Mucosa of rectum (tissue), 2 donors: ENCODE data around the gene ARMC5.
A peak's percentile ranks its signal among the peaks of the same experiment; 100 is the strongest.
"Not testable (repeated sequence)": the region's sequence is repeated elsewhere in the genome, so short reads cannot be mapped to it uniquely, and the experiment has no call there.

Source experiments
- H3K27ac ChIP-seq, 2 donors: one replicate each; pipeline ENCODE4 v1.7.0; 2013; ENCODE audit warnings: inconsistent platforms in 2 of 2, low read depth in 2 of 2, low read length in 2 of 2
- H3K27me3 ChIP-seq, 2 donors: one replicate each; pipeline ENCODE4 v1.7.0; 2013; ENCODE audit warnings: low read length in 2 of 2; ENCODE audit not compliant: control insufficient read depth in 2 of 2, insufficient read depth in 2 of 2
- H3K36me3 ChIP-seq, 2 donors: one replicate each; pipeline ENCODE4 v1.7.0; 2013; ENCODE audit warnings: low read length in 2 of 2; ENCODE audit not compliant: control insufficient read depth in 2 of 2, insufficient read depth in 2 of 2
- H3K4me1 ChIP-seq, 2 donors: one replicate each; pipeline ENCODE4 v1.7.0; 2013; ENCODE audit warnings: low read length in 2 of 2, mild to moderate bottlenecking in 1 of 2; ENCODE audit not compliant: control insufficient read depth in 2 of 2, insufficient read depth in 2 of 2
- H3K4me3 ChIP-seq, 2 donors: one replicate each; pipeline ENCODE4 v1.7.0; 2013; ENCODE audit warnings: low read length in 2 of 2
- H3K9ac ChIP-seq, 2 donors: one replicate each; pipeline ENCODE4 v1.7.0; 2013; ENCODE audit warnings: low read length in 2 of 2, low read depth in 1 of 2, mild to moderate bottlenecking in 1 of 2
- H3K9me3 ChIP-seq, 2 donors: one replicate each; pipeline ENCODE4 v1.7.0; 2013; ENCODE audit warnings: low read length in 2 of 2; ENCODE audit not compliant: control insufficient read depth in 2 of 2
- donor health status: healthy.
- donor health status: Normal muscosa, but diverticular disease.

ARMC5 gene

DNA sequence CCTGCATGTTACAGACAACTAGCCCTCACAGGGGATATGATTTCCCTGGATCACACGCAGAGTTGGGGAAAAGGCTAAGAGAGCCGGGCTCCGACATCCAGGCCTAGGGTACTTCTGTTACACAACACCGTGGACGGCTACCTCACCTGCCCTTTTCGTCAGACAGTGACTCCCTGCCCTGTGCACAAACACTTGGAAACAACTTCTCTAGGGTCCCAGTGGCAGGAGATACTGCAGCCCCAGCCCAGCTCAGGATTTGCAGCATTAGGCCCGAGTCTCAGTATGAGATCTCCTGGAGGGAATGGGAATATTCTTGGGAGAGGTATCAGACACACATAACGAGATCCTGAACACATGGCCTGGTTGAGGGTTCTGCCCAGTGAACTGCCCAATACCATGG lies 40.6 kb downstream of the ARMC5 start:
- Histone ChIP-seq H3K36me3 (peaks cover 33 to 52% of the 10 kb centered on the region in 2 donors), H3K9ac (no peak overlapping the region), H3K9me3 (no peaks in the 10 kb centered on the region), H3K27ac (no peak overlapping the region), H3K4me1 (peaks cover 0 to 1% of the 10 kb centered on the region in 2 donors), H3K4me3 (no peak overlapping the region), H3K27me3 (no peaks in the 10 kb centered on the region)

GRCh38 chr16:31501226-31501965 lies 42.1 kb downstream of the ARMC5 start:
- Histone ChIP-seq H3K27ac (no peak overlapping the region), H3K4me3 (no peak overlapping the region), H3K9me3 (no peaks in the 10 kb centered on the region), H3K27me3 (no peaks in the 10 kb centered on the region), H3K4me1 (peaks cover 0 to 2% of the 10 kb centered on the region in 2 donors), H3K9ac (no peak overlapping the region), H3K36me3 (peaks cover 31 to 49% of the 10 kb centered on the region in 2 donors)

- H3K9me3 ChIP-seq, result no peaks in the 10 kb centered on the region
- H3K9ac ChIP-seq, result no peak overlapping the region
- no peak overlapping the region for H3K4me3 ChIP-seq
- no peaks in the 10 kb centered on the region for H3K27me3 ChIP-seq
- H3K36me3 ChIP-seq, result peaks cover 27 to 44% of the 10 kb centered on the region in 2 donors
- peaks cover 1 to 3% of the 10 kb centered on the region in 2 donors for H3K4me1 ChIP-seq
- no peak overlapping the region for H3K27ac ChIP-seq
Observed at GRCh38 chr16:31501966-31502348, 42.7 kb downstream of the ARMC5 start.

- Histone ChIP-seq H3K27ac (no peak overlapping the region), H3K9me3 (no peaks in the 10 kb centered on the region), H3K4me3 (no peak overlapping the region), H3K36me3 (peaks cover 21 to 36% of the 10 kb centered on the region in 2 donors), H3K9ac (no peak overlapping the region), H3K27me3 (no peaks in the 10 kb centered on the region), H3K4me1 (peaks cover 10% of the 10 kb centered on the region in 2 donors)
Observed at GRCh38 chr16:31502981-31503380, 43.7 kb downstream of the ARMC5 start.

GRCh38 chr16:31503555-31503954 lies 44.3 kb downstream of the ARMC5 start:
- not testable (repeated sequence) for H3K27ac ChIP-seq, H3K27me3 ChIP-seq, H3K4me3 ChIP-seq, H3K9ac ChIP-seq, H3K9me3 ChIP-seq
- H3K36me3 ChIP-seq, result peaks cover 15 to 31% of the 10 kb centered on the region in 2 donors
- peaks cover 10% of the 10 kb centered on the region in 2 donors for H3K4me1 ChIP-seq

DNA sequence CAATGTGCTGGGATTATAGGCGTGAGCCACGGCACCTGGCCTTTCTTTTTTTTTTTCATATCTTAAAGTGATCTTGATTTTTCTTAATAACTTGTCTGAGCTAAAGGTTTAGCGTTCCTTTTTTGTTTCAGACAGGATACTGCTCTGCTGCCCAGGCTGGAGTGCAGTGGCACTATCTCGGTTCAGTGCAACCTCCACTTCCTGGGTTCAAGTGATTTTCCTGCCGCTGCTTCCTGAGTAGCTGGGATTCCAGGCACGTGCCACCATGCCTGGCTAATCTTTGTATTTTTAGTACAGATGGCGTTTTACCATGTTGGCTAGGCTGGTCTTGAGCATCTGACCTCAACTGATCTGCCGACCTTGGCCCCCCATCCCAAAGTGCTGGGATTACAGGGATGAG lies 44.9 kb downstream of the ARMC5 start:
- H3K4me3 ChIP-seq, result no peak overlapping the region

DNA sequence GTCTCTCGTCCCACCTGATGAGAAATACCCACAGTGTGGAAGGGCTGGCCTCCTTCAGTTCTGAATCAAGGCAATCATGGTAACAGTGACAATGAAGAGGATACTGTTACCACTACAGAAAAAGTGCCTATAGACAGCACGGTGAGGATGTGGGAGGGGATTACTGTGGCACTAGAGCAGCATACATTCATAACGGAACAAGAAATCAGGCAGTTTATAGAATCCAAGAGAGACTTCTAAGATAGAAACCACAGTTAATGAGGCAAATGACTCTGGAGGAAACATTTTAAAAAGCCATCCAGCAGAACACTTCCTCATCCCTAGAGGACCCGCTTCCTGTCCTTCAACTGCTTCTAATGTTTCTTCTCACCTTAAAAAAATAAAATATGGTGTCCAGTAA lies 46.2 kb downstream of the ARMC5 start:
- H3K36me3 ChIP-seq, result peaks cover 8 to 13% of the 10 kb centered on the region in 2 donors
- peaks cover 14 to 16% of the 10 kb centered on the region in 2 donors for H3K4me1 ChIP-seq
- H3K27me3 ChIP-seq, result no peaks in the 10 kb centered on the region
- H3K9ac ChIP-seq, result no peak overlapping the region
- H3K9me3 ChIP-seq, result no peaks in the 10 kb centered on the region
- no peak overlapping the region for H3K27ac ChIP-seq
- no peak overlapping the region for H3K4me3 ChIP-seq

More for the DNA sequence above, 44.9 kb downstream of the ARMC5 start:
- no peak overlapping the region for H3K27ac ChIP-seq
- H3K36me3 ChIP-seq, result peaks cover 9 to 26% of the 10 kb centered on the region in 2 donors
- no peak overlapping the region for H3K9ac ChIP-seq
- H3K9me3 ChIP-seq, result no peaks in the 10 kb centered on the region
- no peaks in the 10 kb centered on the region for H3K27me3 ChIP-seq
- H3K4me1 ChIP-seq, result peaks cover 13 to 15% of the 10 kb centered on the region in 2 donors

- Histone ChIP-seq H3K4me1 (peaks cover 14 to 16% of the 10 kb centered on the region in 2 donors), H3K4me3 (peak overlapping the region; percentile 85 to 97)
Observed at GRCh38 chr16:31507617-31507928, 48.3 kb downstream of the ARMC5 start.

GRCh38 chr16:31507929-31508705 lies 48.8 kb downstream of the ARMC5 start, which contains the start of gene RUSF1:
Gene RUSF1, minus strand, starts transcription at chr16:31508391. Its CDS starts 18 bp downstream, at chr16:31508373.
- Histone ChIP-seq H3K4me1 (peaks cover 14 to 16% of the 10 kb centered on the region in 2 donors), H3K4me3 (peak within 1 kb of the TSS; percentile 85 to 97), H3K9me3 (no peaks in the 10 kb centered on the region)

More at GRCh38 chr16:31507617-31507928, 48.3 kb downstream of the ARMC5 start:
- Histone ChIP-seq H3K27me3 (no peaks in the 10 kb centered on the region), H3K9ac (peak overlapping the region; percentile 84 to 97), H3K9me3 (no peaks in the 10 kb centered on the region), H3K36me3 (peaks cover 8 to 12% of the 10 kb centered on the region in 2 donors), H3K27ac (peak overlapping the region; percentile 85 to 87)

GRCh38 chr16:31508706-31509195 lies 49.5 kb downstream of the ARMC5 start:
- Histone ChIP-seq H3K9ac (peak overlapping the region; percentile 84 to 97), H3K4me1 (peaks cover 14 to 16% of the 10 kb centered on the region in 2 donors), H3K27me3 (no peaks in the 10 kb centered on the region), H3K4me3 (peak overlapping the region; percentile 85 to 97), H3K9me3 (no peaks in the 10 kb centered on the region), H3K27ac (peak overlapping the region; percentile 85 to 87), H3K36me3 (peaks cover 8 to 12% of the 10 kb centered on the region in 2 donors)

More at GRCh38 chr16:31507929-31508705, 48.8 kb downstream of the ARMC5 start, which contains the start of gene RUSF1:
- Histone ChIP-seq H3K9ac (peak within 1 kb of the TSS; percentile 84 to 97), H3K27ac (peak within 1 kb of the TSS; percentile 85 to 87), H3K36me3 (peaks cover 8 to 12% of the 10 kb centered on the region in 2 donors), H3K27me3 (no peaks in the 10 kb centered on the region)
